Stimulated activated CD4-positive, alpha-beta T cell treated with anti-CD3 and anti-CD28 coated beads, Interleukin-15, amount 100 ng/mL, for 24 hours (primary cell): Measurements from ENCODE around the gene GRHL1.
"Not testable (repeated sequence)": the region's sequence is repeated elsewhere in the genome, so short reads cannot be mapped to it uniquely, and the experiment has no call there.

ENCODE experiments used
- DNase-seq: peaks from one replicate; pipeline ENCODE4 v3.0.0-alpha.2; 2020

The GRHL1 gene

DNA sequence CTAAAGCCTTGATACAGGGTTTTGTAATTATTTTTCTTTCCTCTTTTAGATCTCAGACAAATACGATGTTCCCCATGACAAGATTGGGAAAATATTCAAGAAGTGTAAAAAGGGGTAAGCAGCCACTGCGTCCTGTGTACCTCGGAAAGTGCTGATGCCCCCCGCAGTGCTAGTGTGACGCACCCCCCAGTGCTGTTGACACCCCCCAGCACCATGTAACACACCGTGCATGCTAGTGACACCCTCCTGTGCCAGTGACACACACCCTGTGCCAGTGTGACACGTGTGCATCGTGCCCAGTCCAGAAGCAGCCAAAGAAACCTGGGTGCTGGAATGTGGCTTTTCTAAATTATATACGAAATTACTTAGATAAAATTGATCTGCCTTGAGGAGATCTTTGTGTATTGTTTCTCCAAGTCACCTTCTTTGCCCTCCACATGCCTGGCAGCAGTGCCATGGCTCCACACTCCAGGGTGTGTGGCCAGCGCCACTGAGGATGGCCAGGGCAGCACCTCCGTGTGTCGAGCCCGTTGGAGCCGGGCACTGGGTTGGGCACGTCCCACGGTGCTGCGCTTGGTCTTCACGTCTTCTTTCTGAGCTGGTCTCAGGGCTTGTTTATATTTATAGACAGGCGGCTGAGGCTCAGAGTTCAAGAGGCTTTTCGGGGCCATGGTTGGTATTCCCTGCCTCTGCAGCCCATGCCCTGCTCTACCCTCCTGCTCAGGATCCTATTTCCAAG lies 47.6 kb downstream of the GRHL1 start:
- DNase-seq, result no peak

DNA sequence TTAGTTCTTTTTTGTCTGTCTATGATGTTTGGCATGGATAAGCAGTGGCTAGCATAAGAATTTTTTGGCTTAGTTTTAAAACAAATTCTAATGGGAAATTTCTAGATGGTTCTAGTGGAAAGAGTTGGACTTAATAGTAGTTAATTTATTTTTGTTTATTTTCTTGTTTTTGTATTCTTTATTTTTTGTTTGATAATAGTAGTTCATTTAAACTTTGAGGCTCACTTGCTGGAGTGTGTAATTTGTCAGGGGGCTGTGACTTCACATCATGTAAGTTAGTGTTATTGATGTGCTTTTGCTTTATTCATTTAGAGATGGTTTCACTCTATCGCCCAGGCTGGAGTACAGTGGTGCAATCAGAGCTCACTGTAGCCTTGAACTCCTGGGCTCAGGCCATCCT lies 48.2 kb downstream of the GRHL1 start:
- DNase-seq, result no peak

DNA sequence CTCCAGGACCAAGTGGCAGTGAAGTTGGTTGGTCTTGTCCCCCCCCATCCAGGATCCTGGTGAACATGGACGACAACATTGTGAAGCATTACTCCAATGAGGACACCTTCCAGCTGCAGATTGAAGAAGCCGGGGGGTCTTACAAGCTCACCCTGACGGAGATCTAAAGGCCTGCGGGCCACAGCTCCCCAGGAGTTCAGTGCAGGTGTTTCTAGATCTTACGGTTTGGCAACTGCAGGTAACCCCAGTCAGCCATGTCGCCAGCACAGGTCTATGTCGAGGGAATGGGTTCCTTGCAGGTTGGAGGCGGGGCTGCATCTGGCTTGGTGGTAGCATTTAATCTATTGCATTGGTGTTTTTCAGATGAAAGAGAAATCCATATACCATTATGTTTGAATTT lies 49.0 kb downstream of the GRHL1 start:
- no peak for DNase-seq

DNA sequence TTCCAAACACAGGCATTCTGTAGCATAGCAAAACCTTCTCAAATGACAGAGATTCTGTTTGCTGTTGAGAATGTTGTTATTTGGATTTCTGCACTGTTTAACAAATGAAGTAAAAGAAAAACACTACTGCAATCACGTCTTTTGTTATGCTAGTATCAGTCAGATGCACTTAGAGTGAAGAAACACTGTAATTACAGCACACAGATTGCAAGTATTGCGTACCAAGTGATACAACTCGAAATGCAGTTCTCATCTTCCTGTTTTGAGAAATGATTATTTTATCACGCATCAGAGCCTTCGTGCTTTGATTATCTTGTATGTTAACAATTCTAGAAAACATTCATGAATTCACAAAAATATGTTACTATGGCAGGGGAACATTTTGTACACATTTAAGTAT lies 50.1 kb downstream of the GRHL1 start:
- no peak for DNase-seq

DNA sequence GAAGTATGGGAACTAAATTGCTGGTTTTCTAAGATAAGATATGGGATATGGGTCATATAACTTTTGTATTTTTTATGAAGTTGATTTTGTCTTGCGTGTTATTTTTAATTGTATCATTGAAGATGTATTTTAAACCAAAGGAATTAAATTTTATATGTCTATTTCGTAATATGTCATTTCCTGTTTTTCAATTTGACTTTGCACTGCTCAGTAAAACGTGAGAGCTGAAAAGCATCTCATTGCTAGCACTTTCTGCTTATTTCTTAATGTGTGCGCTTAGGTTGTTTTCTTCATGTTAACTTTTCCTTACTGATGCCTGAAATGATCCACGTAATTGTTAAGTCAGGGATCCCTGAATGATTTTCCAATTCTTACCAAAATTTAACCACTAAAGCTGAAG lies 50.6 kb downstream of the GRHL1 start:
- DNase-seq, result no peak

DNA sequence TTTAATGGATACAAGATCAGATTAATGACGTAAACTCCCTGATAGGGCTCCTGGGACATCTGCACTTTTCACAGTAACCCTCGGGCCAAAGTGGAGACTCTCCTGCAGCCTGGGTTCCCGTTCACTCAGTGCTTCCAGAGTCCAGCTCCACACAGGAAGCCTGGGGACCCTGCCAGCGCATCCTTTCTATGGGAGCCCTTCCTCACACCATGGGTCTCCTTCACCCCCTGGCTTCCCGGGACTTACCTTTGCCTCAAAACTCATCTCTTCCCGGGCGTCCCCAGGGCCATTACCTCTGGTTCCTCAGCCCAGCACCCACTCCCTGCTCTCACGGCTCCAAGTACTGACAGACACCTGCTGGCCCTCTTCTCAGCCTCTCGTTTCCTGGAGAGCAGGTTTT lies 51.2 kb downstream of the GRHL1 start:
- DNase-seq, result no peak

DNA sequence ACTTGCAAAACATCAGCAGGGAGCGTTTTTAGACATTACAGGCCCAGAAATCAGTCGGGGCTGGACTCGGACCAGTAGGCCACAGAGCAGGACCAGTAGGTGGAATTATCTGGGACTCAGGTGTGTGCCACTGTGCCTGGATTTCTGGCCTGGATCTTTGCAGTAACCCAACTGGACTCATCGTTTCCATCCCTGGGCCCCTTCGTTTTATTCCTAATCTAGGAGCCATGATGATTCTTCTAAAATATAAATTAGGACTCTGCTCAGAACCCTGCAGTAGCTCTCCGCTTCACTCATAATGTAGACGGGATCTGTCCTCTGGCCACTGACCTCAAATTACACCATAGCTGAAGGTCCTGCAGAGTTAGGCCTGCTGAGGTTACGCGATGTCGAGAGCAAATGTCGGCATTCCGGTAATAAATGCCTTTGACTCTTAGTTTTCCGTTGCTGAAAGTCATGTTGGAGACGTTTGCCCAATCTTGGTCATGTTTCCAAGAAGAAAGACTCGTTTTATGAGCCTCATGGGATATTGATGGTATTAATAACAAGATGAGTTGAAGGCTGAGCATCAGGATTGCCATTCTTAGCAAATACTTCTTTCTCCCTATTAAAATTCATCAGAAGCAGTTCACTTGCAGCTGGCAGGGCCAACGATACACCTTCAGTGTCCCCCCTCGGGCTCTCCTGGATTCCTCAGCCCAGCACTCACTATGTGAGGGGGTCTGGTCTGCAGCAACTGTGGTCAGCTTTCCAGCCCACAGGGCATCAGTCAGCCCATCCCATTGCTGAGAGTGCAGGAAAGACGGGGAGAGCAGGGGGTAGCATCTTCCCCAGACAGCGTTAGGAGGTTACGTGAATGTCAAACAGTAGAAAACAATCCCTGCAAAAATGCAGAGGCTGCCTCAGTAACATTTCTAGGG lies 52.0 kb downstream of the GRHL1 start:
- DNase-seq, result no peak

DNA sequence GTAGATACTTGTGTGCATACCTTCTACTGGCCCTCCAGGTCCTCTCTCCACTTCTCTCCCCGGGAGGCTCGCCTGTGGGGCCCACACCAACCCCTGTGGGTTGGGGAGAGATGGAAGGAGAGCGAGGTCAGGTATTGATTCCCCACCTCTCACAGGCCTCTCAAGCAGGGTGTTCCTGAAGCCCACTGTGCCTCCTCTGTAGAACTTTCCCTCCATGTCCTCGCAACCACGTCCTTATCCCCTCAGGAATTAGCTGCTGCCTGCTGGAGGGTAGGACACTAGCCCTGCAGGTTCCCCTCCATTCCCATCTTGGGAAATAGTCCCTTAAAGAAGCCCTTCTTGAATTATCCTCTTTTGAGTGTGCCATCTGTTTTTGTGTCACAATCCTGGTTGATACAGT lies 52.9 kb downstream of the GRHL1 start:
- DNase-seq, result no peak

DNA sequence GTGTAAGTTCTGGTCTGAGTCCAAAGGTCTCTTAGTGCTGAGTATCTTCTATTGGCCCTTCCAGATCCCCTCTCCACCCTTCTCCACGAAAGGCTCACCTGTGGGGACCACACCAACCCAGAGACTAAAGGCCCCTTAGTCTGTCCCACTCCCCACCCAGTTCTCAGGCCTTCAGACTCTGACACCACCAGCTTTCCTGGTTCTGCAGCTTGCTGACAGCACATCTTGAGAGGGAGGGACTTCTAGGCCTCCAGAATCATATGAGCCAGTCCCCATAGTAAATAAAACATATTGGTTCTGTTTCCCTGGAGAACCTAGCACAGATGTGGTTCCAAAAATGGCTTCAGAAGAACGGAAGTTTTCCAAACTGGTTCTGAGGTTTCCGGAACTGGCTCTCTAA lies 53.3 kb downstream of the GRHL1 start:
- no peak for DNase-seq

DNA sequence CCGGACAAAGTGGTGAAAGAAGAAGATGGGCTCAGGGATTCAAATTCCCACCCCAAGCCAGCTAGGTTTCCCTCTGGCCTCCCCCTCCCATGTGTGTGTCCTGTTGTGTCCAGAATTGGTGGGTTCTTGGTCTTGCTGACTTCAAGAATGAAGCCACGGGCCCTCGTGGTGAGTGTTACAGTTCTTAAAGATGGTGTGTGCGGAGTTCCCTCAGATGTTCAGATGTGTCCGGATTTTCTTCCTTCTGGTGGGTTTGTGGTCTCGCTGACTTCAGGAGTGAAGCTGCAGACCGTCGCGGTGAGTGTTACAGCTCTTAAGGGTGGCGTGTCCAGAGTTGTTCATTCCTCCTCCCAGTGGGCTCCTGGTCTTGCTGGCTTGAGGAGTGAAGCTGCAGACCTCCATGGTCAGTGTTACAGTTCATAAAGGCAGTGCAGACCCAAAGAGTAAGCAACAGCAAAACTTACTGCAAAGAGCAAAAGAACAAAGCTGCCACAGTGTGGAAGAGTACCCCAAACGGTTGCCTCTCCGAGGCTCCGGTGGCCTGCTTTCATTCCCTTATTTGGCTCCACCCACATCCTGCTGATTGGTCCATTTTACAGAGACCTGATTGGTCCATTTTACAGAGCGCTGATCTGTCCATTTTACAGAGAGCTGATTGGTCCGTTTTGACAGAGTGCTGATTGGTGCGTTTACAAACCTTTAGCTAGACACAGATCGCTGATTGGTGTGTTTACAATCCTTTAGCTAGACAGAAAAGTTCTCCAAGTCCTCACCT lies 54.2 kb downstream of the GRHL1 start:
- DNase-seq, result no peak

DNA sequence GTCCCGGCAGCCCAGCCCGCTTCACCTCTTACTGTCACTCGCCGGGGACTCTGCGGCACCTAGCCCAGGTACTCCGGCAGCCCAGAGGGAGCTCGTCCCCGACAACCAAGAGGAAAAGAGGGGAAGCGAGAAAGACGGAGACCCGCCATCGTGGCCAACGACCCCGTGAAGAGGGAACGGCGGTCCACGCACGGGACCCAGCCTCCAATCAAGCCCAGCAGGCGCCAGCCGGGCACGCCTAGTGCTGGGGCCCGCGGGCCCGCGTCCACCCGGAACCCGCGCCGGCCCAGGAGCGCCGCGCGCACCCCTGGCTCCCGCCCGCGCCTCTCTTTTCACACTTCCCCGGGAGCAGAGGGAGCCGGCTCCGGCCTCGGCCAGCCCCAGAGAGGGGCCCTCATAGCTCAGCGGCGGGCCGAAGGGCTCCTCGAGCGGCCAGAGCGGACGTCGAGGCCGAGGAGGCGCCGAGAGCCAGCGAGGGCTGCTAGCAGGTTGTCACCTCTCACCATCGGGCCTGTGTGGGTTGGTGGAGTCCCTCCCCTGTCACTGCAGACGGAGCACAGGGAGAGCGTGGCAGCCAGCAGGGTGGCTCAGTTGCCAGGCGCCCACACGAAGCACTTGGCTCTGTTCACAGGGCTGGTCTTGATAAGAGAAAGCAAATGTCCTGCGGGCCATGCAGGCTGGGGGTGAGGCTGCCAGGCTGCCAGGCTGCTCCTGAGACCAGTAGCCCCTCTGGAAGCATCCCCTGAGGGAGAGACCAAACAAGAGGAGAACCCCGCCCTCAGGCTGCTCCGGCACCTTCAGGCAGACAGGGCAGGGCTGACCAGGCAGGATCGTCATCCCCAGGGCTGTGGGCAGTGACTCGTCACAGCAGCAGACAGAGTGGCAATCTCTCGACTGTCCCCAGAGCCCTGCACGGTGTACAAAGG lies 55.0 kb downstream of the GRHL1 start:
- DNase-seq, result no peak

DNA sequence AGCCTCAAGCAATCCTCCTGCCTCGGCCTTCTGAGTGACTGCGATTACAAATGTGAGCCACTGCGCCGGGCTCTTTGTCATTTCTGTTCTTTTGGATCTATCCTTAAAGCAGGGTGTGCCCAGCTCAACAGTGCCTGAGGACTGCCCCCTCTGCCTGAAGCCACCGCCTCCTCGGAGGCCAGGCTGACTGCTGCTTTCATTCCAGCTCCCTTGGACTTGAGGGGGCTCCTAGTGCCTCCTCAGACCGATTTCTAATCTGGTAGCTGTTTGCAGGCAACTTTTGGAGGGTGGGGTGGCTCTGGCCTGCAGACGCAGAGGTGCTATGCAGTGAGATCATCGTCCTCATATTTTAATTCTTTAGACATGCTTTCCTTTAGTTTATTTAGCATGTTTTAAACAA lies 55.9 kb downstream of the GRHL1 start:
- DNase-seq, result no peak

DNA sequence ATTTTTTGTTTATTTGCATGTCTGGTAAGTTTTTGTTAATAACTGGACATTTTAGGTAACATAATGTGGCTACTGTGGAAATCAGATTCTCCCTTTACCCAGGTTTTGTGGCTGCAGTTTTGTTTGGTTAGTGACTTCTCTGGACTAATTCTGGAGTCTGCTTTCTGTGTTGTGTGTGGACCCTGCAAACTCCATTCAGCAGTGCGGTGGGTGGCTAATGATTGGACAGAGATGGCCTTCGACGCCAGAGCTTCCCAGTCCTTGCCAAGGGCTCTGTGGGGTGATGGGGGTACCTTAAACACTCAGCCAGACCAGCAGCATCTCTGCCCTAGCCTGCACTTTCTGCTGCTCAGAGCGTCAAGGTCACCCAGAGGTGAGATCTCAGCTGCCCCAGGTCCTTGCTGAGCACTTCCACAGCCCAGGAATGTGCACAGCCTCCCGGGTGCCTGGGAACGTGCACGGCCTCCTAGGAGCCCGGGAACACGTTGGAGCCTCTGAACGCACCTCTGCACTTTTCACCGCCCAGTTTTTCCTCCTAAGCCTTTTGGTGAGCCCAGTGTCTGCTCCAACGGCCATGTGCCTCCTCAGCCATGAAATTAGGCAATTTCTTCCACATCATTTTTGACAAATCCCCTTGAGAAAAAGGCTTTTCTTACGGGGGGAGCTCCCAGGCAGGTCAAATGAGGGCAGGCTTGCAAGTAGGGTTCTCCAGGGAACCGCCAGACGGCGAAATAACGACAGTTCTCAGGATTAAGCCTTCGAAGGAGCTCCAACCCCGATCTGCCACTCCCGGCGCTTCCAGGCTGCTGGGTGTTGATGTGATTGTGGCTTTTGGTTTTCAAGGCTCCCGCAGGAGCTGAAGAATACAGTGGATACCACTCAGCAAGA lies 56.7 kb downstream of the GRHL1 start:
- DNase-seq, result no peak

DNA sequence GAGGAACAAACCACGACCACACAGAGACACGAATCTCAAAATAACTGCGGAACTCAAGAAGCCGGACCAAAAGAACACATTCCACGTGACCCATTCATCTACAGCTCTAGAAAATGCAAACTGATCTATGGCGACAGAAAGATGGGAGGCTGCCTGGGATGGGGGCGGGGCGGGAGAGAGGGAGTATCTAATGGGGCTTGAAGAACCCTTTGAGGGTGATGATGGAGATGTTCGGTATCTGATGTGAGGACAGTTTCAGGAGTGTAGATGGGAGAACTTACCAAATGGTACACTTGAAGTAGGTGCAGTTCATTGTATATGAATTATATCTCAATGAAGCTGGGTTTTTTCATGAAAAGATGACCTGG lies 57.3 kb downstream of the GRHL1 start:
- no peak for DNase-seq

DNA sequence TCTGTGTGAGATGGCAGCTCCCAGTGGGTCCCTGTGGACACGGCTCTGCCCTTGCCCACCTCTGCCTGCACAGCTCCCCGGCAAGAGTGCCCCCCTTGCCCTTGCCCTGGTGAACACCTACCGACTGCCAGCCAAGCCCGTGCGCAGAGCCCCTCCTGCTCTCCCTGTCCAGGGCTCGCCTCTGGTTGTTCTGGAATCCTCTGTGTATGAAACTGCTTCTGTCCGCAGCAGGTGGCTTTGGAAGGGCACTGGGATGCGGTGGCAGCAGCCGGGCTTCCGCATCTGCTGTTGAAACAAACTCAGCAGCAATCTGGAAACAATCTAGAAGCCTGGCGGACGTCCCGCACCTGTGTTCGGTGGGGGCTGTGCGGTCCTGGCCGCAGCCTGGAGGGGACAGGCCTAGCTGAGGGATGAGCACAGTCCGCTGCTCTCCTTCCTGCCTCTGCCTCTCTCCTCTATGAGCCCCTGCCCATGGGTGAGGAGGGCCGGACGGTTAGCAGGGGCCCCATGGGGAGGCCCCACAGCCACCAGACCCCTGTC lies 57.8 kb downstream of the GRHL1 start:
- DNase-seq, result no peak

DNA sequence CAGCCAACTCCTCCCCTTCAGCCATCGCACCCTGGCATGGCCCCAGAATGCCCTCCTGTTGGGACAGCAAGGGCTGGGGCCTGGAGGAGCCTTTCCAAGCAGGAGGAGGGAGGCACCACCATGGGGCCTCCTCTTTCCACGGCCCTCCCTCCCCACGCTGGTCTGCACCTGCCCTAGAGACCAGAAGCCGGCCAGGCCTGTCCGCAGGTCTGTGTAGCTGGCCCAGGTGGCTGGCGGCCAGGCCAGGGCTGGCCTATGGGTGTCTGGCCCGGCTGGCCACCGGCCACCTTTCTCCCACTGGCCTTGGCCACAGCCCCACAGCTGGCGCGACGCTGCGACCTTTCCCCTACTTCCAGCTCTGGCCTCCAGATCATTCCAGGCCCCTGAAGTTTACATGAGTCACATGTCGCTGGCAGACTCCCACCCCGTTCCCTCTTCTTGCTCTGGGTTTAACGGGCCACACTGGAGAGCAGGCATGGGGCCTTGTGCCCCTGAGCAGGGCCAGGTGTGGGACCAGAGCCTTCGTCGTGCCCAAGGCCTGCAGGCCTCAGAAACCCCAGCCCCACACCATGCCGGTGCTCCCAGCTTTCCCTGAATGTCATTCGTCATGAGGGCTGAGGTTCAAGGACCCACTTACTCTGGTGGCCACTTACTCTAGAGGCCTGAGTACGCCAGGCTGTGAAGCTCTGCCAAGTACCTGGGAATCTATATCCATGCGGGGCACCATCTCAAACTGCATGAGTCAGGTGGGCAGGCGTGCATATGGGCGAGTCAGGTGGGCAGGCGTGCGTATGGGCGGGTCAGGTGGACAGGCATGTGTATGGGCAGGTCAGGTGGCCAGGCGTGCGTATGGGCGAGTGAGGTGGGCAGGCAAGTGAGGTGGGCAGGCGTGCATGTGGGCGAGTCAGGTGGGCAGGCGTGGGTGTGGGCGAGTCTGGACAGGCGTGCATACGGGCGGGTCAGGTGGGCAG lies 58.6 kb downstream of the GRHL1 start:
- DNase-seq, result no peak

DNA sequence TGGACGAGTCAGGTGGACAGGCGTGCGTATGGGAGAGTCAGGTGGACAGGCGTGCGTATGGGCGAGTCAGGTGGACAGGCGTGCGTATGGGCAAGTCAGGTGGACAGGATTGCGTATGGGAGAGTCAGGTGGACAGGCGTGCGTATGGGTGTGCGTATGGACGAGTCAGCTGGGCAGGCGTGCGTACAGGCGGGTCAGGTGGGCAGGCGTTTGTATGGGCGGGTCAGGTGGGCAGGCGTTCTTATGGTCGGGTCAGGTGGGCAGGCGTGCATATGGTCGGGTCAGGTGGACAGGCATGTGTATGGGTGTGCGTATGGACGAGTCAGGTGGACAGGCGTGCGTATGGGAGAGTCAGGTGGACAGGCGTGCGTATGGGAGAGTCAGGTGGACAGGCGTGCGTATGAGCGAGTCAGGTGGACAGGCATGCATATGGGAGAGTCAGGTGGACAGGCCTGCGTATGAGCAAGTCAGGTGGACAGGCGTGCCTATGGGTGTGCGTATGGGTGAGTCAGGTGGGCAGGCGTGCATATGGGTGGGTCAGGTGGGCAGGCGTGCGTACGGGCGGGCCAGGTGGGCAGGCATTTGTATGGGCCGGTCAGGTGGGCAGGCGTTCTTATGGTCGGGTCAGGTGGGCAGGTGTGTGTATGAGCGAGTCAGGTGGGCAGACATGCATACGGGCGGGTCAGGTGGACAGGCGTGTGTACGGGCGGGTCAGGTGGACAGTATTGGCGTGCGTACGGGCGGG lies 59.5 kb downstream of the GRHL1 start:
- not testable (repeated sequence) for DNase-seq

DNA sequence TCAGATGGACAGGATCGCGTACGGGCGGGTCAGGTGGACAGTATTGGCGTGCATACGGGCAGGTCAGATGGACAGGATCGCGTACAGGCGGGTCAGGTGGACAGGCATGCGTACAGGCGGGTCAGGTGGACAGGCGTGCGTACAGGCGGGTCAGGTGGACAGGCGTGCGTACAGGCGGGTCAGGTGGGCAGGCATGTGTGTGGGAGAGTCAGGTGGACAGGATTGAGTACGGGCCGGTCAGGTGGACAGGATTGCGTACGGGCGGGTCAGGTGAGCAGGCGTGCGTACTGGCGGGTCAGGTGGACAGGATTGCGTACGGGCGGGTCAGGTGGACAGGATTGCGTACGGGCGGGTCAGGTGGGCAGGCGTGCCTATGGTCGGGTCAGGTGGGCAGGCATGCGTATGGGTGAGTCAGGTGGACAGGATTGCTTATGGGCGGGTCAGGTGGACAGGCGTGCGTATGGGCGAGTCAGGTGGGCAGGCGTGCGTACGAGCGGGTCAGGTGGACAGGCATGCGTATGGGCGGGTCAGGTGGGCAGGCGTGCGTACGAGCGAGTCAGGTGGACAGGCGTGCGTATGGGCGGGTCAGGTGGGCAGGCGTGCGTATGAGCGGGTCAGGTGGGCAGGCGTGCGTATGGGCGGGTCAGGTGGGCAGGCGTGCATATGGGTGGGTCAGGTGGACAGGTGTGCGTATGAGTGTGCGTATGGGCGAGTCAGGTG lies 60.3 kb downstream of the GRHL1 start:
- not testable (repeated sequence) for DNase-seq
